HEK293 (cell line): ENCODE measurements around the gene PUS7.
"Not testable (repeated sequence)": the region's sequence is repeated elsewhere in the genome, so short reads cannot be mapped to it uniquely, and the experiment has no call there.

Experiments
- CTCF ChIA-PET: fragments of 350-600 bp; formaldehyde crosslinking; extraction: SDS; loops from one replicate; lab custom pipeline; 2021; ENCODE audit warnings: antibody characterized with exemption; lab: Yijun Ruan, JAX
- POLR2A ChIA-PET: fragments of 300-600 bp; formaldehyde crosslinking; extraction: SDS; loops from one replicate; lab custom pipeline; 2020; ENCODE audit warnings: antibody characterized with exemption, inconsistent platforms; lab: Yijun Ruan, JAX
- H3K27ac ChIP-seq: fragments of 200-500 bp; sonication (Bioruptor generic); 2 replicates; pipeline ENCODE4 v1.5.1; 2014; ENCODE audit warnings: low read depth, low read length, control low read depth, inconsistent platforms; ENCODE audit errors: extremely low read depth
- H3K36me3 ChIP-seq, 2 experiments: fragments of 200-500 bp in 1 of 2; sonication (Bioruptor generic) in 1 of 2; 1 replicate in 1 of 2; 2 replicates in 1 of 2; pipeline ENCODE4 v1.5.1; 2014 to 2017; ENCODE audit warnings: inconsistent platforms in 2 of 2, low read length in 2 of 2; ENCODE audit not compliant: control insufficient read depth in 2 of 2, insufficient read depth in 1 of 2
- H3K4me1 ChIP-seq: fragments of 200-500 bp; sonication (Bioruptor generic); 2 replicates; pipeline ENCODE4 v1.5.1; 2014; ENCODE audit warnings: mild to moderate bottlenecking, low read length, inconsistent platforms; ENCODE audit not compliant: control insufficient read depth, insufficient read depth
- H3K4me3 ChIP-seq: 2 replicates; pipeline ENCODE4 v1.5.1; 2011; ENCODE audit warnings: low read depth, mild to moderate bottlenecking, control low read depth, low read length, moderate library complexity
- H3K9me3 ChIP-seq: fragments of 200-500 bp; sonication (Bioruptor generic); 2 replicates; pipeline ENCODE4 v1.5.1; 2014; ENCODE audit warnings: low read depth, low read length, inconsistent platforms; ENCODE audit not compliant: control insufficient read depth, insufficient read depth
- GLIS1 ChIP-seq: fragments of 450-650 bp; formaldehyde crosslinking; IDR thresholded peaks from 2 replicates; pipeline ENCODE4 v1.5.1; 2016; ENCODE audit warnings: missing biosample characterization, missing genetic modification characterization
- KLF7 ChIP-seq: fragments of 450-650 bp; formaldehyde crosslinking; IDR thresholded peaks from 2 replicates; pipeline ENCODE4 v1.5.1; 2016; ENCODE audit warnings: missing biosample characterization, missing genetic modification characterization, borderline replicate concordance
- KLF8 ChIP-seq: fragments of 450-650 bp; formaldehyde crosslinking; IDR thresholded peaks from 2 replicates; pipeline ENCODE4 v1.5.1; 2016; ENCODE audit warnings: missing biosample characterization, missing genetic modification characterization
- OVOL3 ChIP-seq: fragments of 450-650 bp; formaldehyde crosslinking; IDR thresholded peaks from 2 replicates; pipeline ENCODE4 v1.5.1; 2016; ENCODE audit warnings: missing biosample characterization, missing genetic modification characterization
- PRDM1 ChIP-seq: fragments of 450-650 bp; formaldehyde crosslinking; IDR thresholded peaks from 2 replicates; pipeline ENCODE4; 2016; ENCODE audit warnings: missing biosample characterization, missing genetic modification characterization
- REPIN1 ChIP-seq: fragments of 450-650 bp; formaldehyde crosslinking; IDR thresholded peaks from 2 replicates; pipeline ENCODE4 v1.5.1; 2017; ENCODE audit warnings: missing biosample characterization, missing genetic modification characterization, low read depth
- ZBTB20 ChIP-seq: fragments of 450-650 bp; formaldehyde crosslinking; IDR thresholded peaks from 2 replicates; pipeline ENCODE4 v1.5.1; 2016; ENCODE audit warnings: missing biosample characterization, missing genetic modification characterization
- ZBTB21 ChIP-seq: fragments of 450-650 bp; formaldehyde crosslinking; IDR thresholded peaks from 2 replicates; pipeline ENCODE4 v1.5.1; 2017; ENCODE audit warnings: missing biosample characterization, missing genetic modification characterization
- ZBTB7A ChIP-seq: fragments of 450-650 bp; formaldehyde crosslinking; IDR thresholded peaks from 2 replicates; pipeline ENCODE4 v1.5.1; 2016; ENCODE audit warnings: low read depth, missing biosample characterization, missing genetic modification characterization
- ZNF121 ChIP-seq: fragments of 450-650 bp; formaldehyde crosslinking; IDR thresholded peaks from 2 replicates; pipeline ENCODE4 v1.5.1; 2016; ENCODE audit warnings: missing biosample characterization, missing genetic modification characterization
- ZNF133 ChIP-seq: fragments of 450-650 bp; formaldehyde crosslinking; IDR thresholded peaks from 2 replicates; pipeline ENCODE4 v1.5.1; 2016; ENCODE audit warnings: missing biosample characterization, missing genetic modification characterization
- ZNF174 ChIP-seq: fragments of 450-650 bp; formaldehyde crosslinking; IDR thresholded peaks from 2 replicates; pipeline ENCODE4 v1.5.0; 2017; ENCODE audit warnings: missing biosample characterization, mild to moderate bottlenecking, missing genetic modification characterization
- ZNF184 ChIP-seq: fragments of 450-650 bp; IDR thresholded peaks from 2 replicates; pipeline ENCODE4 v1.5.1; 2018; ENCODE audit warnings: missing biosample characterization, mild to moderate bottlenecking, missing genetic modification characterization
- ZNF23 ChIP-seq: fragments of 450-650 bp; formaldehyde crosslinking; IDR thresholded peaks from 2 replicates; pipeline ENCODE4 v1.5.1; 2016; ENCODE audit warnings: missing biosample characterization, missing genetic modification characterization, borderline replicate concordance
- ZNF423 ChIP-seq: fragments of 450-650 bp; formaldehyde crosslinking; IDR thresholded peaks from 2 replicates; pipeline ENCODE4 v1.5.1; 2016; ENCODE audit warnings: missing biosample characterization, missing genetic modification characterization
- ZNF48 ChIP-seq: fragments of 450-650 bp; formaldehyde crosslinking; IDR thresholded peaks from 2 replicates; pipeline ENCODE4 v1.5.1; 2016; ENCODE audit warnings: missing biosample characterization, missing genetic modification characterization
- ZNF558 ChIP-seq: fragments of 450-650 bp; formaldehyde crosslinking; IDR thresholded peaks from 2 replicates; pipeline ENCODE4 v1.5.1; 2016; ENCODE audit warnings: missing biosample characterization, missing genetic modification characterization
- ZNF585B ChIP-seq: fragments of 450-650 bp; formaldehyde crosslinking; IDR thresholded peaks from 2 replicates; pipeline ENCODE4 v1.5.1; 2016; ENCODE audit warnings: missing biosample characterization, missing genetic modification characterization
- ZNF610 ChIP-seq: fragments of 450-650 bp; formaldehyde crosslinking; IDR thresholded peaks from 2 replicates; pipeline ENCODE4 v1.5.1; 2016; ENCODE audit warnings: missing biosample characterization, missing genetic modification characterization, borderline replicate concordance
- ZNF747 ChIP-seq: fragments of 450-650 bp; formaldehyde crosslinking; IDR thresholded peaks from 2 replicates; pipeline ENCODE4 v1.5.1; 2016; ENCODE audit warnings: missing biosample characterization, missing genetic modification characterization
- ZNF76 ChIP-seq: fragments of 450-650 bp; formaldehyde crosslinking; IDR thresholded peaks from 2 replicates; pipeline ENCODE4; 2016; ENCODE audit warnings: low read depth, missing biosample characterization, missing genetic modification characterization, borderline replicate concordance
- ZNF837 ChIP-seq: fragments of 450-650 bp; formaldehyde crosslinking; IDR thresholded peaks from 2 replicates; pipeline ENCODE4 v1.5.1; 2016; ENCODE audit warnings: missing biosample characterization, missing genetic modification characterization
- TF ChIP-seq, protein P1 (sequence below): fragments of 450-650 bp; formaldehyde crosslinking; IDR thresholded peaks from 2 replicates; pipeline ENCODE4 v1.5.1; 2016; ENCODE audit warnings: missing biosample characterization, missing genetic modification characterization
- TF ChIP-seq, protein P2 (sequence below): fragments of 450-650 bp; formaldehyde crosslinking; IDR thresholded peaks from 2 replicates; pipeline ENCODE4; 2016; ENCODE audit warnings: missing biosample characterization, missing genetic modification characterization
- TF ChIP-seq, protein P3 (sequence below): fragments of 450-650 bp; formaldehyde crosslinking; IDR thresholded peaks from 2 replicates; pipeline ENCODE4 v1.5.1; 2016; ENCODE audit warnings: missing biosample characterization, missing genetic modification characterization, borderline replicate concordance

PUS7 gene

DNA sequence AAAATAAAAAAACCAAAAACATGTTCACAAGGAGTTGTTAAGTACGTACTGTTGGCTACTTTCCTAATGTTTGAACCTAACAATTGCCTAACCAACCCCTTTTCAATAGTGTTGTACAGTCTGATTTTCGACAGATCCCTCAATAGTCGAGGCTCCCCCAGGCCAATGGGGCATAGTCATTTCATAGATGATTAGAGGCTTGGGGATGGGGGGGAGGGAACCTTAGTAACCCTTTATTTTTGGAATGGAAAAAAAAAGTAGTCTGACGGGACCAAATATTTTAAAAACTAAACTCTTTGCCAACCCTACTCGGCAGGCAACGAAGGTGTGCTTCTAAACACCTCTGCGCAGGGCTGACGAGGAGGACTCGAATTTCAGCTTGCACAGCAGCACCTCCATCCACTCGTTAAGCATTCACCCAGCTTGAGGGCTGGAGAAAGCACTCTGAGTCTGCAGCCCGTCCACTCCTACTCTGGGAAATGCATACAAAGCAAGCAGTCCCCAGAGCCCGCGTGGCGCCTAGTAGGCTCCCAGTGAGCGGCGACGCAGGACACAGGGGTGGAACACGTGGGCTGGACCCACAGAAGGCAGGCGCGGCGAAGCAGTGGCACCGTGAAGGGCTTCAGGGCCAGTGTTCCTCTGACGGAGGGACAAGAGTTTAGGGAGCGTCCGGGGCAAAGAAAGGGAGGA lies 899 bp downstream of the PUS7 start (continued):
- TF ChIP-seq KLF7 (peak; percentile 13; the same call in 1 of the 2 replicates), ZNF423 (tag by site-specific recombination) (peak; percentile 58; the same call in 1 of the 2 replicates), ZBTB20 (peak; percentile 84), ZBTB7A (no peak), ZNF133 (no peak), ZNF610 (peak; percentile 84; the same call in 1 of the 2 replicates)
- TF ChIP-seq, all 188 proteins: peak for 23

DNA sequence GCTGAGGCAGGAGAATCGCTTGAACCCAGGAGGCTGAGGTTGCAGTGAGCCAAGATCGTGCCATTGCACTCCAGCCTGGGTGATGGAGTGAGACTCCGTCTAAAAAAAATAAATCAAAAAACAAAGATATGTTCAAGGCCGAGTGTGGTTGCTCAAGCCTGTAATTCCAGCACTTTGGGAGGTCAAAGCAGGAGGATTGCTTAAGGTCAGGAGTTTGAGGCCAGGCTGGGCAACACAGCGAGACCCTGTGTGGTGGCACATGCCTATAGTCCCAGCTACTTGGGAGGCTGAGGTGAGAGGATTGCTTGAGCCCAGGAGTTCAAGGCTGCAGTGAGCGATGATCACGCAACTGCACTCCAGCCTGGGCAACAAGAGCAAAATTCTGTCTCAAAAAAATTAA lies 1.5 kb downstream of the PUS7 start:
- CTCF ChIA-PET, H3K4me1 ChIP-seq, H3K9me3 ChIP-seq, H3K27ac ChIP-seq, H3K4me3 ChIP-seq: not testable (repeated sequence)
- POLR2A ChIA-PET, result interaction anchor here (1.1 kb wide), 1 partner anchor 11 kb away, joined by 6 read pairs; the partner anchor contains the start of gene RINT1
- TF ChIP-seq, protein P1, sequence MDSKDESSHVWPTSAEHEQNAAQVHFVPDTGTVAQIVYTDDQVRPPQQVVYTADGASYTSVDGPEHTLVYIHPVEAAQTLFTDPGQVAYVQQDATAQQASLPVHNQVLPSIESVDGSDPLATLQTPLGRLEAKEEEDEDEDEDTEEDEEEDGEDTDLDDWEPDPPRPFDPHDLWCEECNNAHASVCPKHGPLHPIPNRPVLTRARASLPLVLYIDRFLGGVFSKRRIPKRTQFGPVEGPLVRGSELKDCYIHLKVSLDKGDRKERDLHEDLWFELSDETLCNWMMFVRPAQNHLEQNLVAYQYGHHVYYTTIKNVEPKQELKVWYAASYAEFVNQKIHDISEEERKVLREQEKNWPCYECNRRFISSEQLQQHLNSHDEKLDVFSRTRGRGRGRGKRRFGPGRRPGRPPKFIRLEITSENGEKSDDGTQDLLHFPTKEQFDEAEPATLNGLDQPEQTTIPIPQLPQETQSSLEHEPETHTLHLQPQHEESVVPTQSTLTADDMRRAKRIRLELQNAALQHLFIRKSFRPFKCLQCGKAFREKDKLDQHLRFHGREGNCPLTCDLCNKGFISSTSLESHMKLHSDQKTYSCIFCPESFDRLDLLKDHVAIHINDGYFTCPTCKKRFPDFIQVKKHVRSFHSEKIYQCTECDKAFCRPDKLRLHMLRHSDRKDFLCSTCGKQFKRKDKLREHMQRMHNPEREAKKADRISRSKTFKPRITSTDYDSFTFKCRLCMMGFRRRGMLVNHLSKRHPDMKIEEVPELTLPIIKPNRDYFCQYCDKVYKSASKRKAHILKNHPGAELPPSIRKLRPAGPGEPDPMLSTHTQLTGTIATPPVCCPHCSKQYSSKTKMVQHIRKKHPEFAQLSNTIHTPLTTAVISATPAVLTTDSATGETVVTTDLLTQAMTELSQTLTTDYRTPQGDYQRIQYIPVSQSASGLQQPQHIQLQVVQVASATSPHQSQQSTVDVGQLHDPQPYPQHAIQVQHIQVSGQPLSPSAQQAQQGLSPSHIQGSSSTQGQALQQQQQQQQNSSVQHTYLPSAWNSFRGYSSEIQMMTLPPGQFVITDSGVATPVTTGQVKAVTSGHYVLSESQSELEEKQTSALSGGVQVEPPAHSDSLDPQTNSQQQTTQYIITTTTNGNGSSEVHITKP (tag by site-specific recombination), result peak; percentile 57; the same call in 1 of the 2 replicates
- TF ChIP-seq ZNF121 (tag by site-specific recombination), result peak; percentile 92
- TF ChIP-seq GLIS1, result peak; percentile 49
- TF ChIP-seq REPIN1, result 0 out of 2 replicates have a peak, but pooled peaks have one; percentile 15
- peaks cover 3 to 21% of the 10 kb centered on the region in 2 experiments; a peak in 2 of 3 replicates for H3K36me3 ChIP-seq

DNA sequence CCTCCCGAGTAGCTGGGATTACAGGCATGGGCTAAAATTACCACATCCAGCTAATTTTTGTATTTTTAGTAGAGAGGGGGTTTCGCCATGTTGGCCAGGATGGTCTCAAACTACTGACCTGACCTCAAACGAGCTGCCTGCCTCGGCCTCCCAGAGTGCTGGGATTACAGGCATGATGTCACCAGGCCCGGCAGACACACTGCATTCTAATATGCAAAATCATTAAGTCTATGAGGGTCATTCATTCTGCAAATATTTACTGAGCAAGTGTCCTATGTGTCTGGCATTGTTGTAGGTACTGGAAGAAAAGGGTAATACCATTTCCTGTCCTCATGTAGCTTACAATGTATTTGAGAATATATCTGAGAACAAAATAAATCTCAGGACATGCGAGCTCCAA lies 2.7 kb downstream of the PUS7 start:
- Histone ChIP-seq H3K27ac (no peak overlapping the region), H3K4me1 (peaks cover 2% of the 10 kb centered on the region; the same call in 1 of the 2 replicates), H3K4me3 (no peak overlapping the region), H3K9me3 (no peaks in the 10 kb centered on the region), H3K36me3 (peaks cover 3 to 21% of the 10 kb centered on the region in 2 experiments; a peak in 2 of 3 replicates)
- ChIA-PET POLR2A (interaction anchor here (0.6 to 0.8 kb wide), 2 partner anchors 13 to 517 kb away, joined by 3 read pairs; partner anchors contain the start of gene RINT1), CTCF (interaction anchor here (0.7 to 2.4 kb wide), 3 partner anchors 12 to 131 kb away, joined by 3 to 9 read pairs (median 3); partner anchors contain the start of genes RINT1 and SRPK2)
- TF ChIP-seq OVOL3 (tag by site-specific recombination) (no peak), ZBTB21 (no peak), ZNF558 (tag by site-specific recombination) (no peak), GLIS1 (peak; percentile 75), ZNF174 (tag by site-specific recombination) (no peak), KLF8 (tag by site-specific recombination) (no peak), ZNF747 (no peak), ZNF837 (tag by site-specific recombination) (no peak), ZNF23 (tag by site-specific recombination) (no peak), ZNF184 (tag by site-specific recombination) (no peak), ZNF48 (tag by site-specific recombination) (no peak), PRDM1 (no peak), ZNF585B (tag by site-specific recombination) (no peak), ZNF76 (tag by site-specific recombination) (no peak)
- TF ChIP-seq, protein P2, sequence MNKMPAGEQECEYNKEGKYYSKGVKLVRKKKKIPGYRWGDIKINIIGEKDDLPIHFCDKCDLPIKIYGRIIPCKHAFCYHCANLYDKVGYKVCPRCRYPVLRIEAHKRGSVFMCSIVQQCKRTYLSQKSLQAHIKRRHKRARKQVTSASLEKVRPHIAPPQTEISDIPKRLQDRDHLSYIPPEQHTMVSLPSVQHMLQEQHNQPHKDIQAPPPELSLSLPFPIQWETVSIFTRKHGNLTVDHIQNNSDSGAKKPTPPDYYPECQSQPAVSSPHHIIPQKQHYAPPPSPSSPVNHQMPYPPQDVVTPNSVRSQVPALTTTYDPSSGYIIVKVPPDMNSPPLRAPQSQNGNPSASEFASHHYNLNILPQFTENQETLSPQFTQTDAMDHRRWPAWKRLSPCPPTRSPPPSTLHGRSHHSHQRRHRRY (tag by site-specific recombination), result no peak
- TF ChIP-seq, protein P3, sequence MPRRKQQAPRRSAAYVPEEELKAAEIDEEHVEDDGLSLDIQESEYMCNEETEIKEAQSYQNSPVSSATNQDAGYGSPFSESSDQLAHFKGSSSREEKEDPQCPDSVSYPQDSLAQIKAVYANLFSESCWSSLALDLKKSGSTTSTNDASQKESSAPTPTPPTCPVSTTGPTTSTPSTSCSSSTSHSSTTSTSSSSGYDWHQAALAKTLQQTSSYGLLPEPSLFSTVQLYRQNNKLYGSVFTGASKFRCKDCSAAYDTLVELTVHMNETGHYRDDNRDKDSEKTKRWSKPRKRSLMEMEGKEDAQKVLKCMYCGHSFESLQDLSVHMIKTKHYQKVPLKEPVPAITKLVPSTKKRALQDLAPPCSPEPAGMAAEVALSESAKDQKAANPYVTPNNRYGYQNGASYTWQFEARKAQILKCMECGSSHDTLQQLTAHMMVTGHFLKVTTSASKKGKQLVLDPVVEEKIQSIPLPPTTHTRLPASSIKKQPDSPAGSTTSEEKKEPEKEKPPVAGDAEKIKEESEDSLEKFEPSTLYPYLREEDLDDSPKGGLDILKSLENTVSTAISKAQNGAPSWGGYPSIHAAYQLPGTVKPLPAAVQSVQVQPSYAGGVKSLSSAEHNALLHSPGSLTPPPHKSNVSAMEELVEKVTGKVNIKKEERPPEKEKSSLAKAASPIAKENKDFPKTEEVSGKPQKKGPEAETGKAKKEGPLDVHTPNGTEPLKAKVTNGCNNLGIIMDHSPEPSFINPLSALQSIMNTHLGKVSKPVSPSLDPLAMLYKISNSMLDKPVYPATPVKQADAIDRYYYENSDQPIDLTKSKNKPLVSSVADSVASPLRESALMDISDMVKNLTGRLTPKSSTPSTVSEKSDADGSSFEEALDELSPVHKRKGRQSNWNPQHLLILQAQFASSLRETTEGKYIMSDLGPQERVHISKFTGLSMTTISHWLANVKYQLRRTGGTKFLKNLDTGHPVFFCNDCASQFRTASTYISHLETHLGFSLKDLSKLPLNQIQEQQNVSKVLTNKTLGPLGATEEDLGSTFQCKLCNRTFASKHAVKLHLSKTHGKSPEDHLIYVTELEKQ (tag by site-specific recombination), result no peak
